ENCODE measurements around the gene KAT2B.

DNA sequence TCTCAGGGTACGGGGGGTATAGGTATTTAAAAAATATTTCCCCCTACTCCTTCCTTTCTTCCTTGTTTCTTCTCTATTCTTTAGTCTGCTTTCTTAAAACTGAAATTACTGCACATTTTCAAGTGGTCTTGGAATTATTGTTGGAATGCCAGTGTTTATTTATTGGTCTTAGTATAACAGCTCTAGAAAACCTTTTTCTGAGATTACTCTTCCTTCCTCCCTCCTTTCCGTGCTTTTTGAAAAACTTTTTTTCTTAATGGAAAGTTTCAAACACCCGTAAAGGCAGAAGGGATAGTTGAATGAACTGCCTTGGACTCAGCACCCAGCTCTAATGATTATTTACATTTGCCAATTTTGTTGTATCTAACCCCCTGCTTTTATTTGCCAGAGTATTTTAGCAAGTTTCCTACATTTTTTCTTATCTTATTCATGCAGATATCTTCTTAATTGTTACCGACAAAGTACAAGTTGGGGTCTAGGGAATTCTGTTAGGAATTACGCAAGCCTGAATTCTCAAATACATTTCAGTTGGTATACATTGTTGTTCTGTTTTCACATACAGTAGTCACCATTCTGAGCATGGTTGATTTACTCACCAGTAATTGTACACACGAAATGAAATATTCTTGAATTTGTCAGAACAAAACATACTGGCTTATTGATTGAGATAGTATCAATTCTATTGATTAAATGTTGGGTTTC, 36.2 kb downstream of the KAT2B start:
- TF ChIP-seq SUZ12 (IDR thresholded peaks at IDR 0.05; ENCODE audit: extremely low read depth, insufficient read depth, insufficient read length) (no peak), YY1 (IDR thresholded peaks at IDR 0.05; ENCODE audit: insufficient read depth, insufficient read length) (no peak)

Measured in NT2/D1 (cell line).